ENCODE data around the gene SP6. TPM values are rescaled to one million over a fixed set of nuclear protein-coding genes. Genes with fewer than 3 reads are reported as not detected.
A peak's percentile ranks its signal among the peaks of the same experiment; 100 is the strongest.

SP6 gene
- total RNA-seq, 4 donors from 2014 or later: 6.6 to 29.3 (median 19.9) TPM

DNA sequence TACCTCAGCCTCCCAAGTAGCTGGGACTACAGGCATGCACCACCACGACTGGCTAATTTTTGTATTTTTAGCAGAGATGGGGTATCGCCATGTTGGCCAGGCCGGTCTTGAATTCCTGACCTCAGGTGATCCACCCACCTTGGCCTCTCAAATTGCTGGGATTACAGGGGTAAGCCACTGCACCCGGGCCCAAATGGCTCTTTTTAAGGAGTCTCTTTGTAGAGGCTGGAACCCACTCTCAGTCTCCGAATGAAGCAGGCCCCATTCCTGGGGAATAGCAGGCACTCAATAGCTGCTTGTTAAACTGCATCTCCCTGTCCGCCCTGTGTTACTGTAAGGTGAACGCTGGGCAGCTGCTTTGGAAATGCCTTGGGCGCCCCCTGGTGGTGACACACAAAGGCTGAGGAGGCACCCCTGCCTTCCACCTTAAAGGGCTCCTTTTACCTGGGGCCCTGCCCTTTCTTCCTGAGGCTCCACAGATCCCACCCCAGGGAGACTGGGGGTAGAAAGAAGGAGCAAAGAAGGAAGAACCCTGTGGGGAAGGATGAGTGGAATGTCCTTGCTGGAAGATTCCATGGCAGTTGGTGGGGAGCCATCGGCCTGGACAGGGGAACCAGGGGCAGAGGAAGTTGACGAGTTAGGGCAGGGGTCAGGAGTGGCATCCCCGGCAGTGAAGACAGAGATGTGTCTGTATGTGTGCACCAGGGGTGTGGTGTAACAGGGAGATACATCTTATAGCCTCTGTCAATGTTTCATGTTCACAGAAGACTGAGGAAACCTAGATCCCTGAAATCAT lies 39.0 kb upstream of the SP6 start:
- no peak for TF ChIP-seq POLR2AphosphoS5 (IDR thresholded peaks at IDR 0.05)
- TF ChIP-seq POLR2A (IDR thresholded peaks at IDR 0.05): no peak
- TF ChIP-seq, protein P1, sequence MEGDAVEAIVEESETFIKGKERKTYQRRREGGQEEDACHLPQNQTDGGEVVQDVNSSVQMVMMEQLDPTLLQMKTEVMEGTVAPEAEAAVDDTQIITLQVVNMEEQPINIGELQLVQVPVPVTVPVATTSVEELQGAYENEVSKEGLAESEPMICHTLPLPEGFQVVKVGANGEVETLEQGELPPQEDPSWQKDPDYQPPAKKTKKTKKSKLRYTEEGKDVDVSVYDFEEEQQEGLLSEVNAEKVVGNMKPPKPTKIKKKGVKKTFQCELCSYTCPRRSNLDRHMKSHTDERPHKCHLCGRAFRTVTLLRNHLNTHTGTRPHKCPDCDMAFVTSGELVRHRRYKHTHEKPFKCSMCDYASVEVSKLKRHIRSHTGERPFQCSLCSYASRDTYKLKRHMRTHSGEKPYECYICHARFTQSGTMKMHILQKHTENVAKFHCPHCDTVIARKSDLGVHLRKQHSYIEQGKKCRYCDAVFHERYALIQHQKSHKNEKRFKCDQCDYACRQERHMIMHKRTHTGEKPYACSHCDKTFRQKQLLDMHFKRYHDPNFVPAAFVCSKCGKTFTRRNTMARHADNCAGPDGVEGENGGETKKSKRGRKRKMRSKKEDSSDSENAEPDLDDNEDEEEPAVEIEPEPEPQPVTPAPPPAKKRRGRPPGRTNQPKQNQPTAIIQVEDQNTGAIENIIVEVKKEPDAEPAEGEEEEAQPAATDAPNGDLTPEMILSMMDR (IDR thresholded peaks at IDR 0.05): peak; percentile 93
- Histone ChIP-seq H3K4me3 (no peak overlapping the region), H3K27me3 (no peaks in the 10 kb centered on the region), H3K27ac (no peak overlapping the region), H3K36me3 (no peaks in the 10 kb centered on the region), H3K4me1 (peaks cover 27% of the 10 kb centered on the region), H3K9me3 (no peaks in the 10 kb centered on the region)
- DNase-seq (ENCODE audit: low spot score in 2 of 2): peak; percentile 92 to 95
- 36% methylated on average over 11 of the region's 11 CpGs for WGBS

DNA sequence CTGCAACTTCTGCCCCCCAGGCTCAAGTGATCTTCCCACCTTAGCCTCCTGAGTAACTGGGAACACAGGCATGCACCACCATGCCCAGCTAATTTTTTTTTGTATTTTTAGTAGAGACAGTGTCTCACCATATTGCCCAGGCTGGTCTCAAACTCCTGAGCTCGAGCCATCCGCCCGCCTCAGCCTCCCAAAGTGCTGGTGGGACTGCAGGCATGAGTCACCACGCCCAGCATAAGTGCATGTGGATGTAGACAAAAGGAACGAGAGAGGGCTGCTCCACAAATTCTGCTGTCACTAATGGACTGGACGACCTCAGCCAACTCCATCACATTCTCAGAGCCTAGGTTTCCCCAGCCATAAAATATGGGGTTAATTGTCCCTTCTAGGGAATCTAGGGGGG lies 37.3 kb upstream of the SP6 start:
- Histone ChIP-seq H3K4me1 (peaks cover 29% of the 10 kb centered on the region), H3K27ac (no peak overlapping the region), H3K36me3 (no peaks in the 10 kb centered on the region), H3K4me3 (no peak overlapping the region), H3K9me3 (no peaks in the 10 kb centered on the region), H3K27me3 (no peaks in the 10 kb centered on the region)
- no peak for DNase-seq (ENCODE audit: low spot score in 2 of 2)
- TF ChIP-seq EP300 (IDR thresholded peaks at IDR 0.05) (no peak), POLR2A (IDR thresholded peaks at IDR 0.05) (no peak), POLR2AphosphoS5 (IDR thresholded peaks at IDR 0.05) (no peak)
- TF ChIP-seq, protein P1 (IDR thresholded peaks at IDR 0.05): no peak
- WGBS: 71% methylated on average over 6 of the region's 6 CpGs

DNA sequence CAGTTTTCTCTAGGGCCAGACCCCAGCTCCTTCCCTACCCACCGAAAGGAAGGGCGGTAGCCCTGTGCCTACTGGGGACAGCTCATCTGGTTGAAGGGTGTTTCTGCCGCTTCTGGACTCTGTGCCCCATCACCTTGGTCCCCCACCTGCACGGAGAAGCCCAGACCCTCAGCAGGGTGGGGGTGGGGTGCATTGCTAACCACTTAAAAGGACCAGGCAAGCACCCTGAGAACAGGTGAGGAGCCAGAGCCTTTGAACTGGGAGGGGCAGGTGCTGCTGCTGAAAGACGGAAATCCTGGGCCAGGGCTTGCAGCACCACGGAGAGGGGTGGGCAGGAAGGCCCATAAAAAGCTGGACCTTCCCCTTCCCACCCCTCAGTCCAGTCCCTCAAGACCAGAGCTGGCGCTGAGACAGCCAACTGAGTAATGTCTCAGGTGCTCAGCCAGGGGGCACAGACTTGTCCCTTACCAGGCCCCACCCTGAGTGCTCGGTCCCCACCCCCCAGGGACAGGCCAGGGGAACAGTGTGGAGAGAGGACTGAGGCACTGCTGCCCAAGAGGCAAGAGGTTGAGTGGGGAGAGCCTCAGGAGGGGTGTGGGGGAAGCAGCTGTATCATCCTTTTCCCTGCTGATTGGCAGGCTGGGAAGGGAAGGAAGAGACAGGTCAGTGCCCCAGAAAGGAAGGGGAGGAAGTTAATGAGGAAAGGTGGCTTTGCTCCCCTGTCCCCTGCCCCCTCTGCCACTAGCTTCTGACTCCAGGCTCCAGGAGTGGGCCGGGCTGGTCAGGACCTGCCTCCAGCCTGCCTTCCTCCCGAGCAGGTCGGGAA lies 34.2 kb upstream of the SP6 start:
- H3K4me1 ChIP-seq: peaks cover 44% of the 10 kb centered on the region
- H3K9me3 ChIP-seq: no peaks in the 10 kb centered on the region
- H3K27ac ChIP-seq: no peak overlapping the region
- 40% methylated on average over 8 of the region's 11 CpGs for WGBS
- H3K4me3 ChIP-seq: no peak overlapping the region
- H3K36me3 ChIP-seq: no peaks in the 10 kb centered on the region
- TF ChIP-seq EP300 (IDR thresholded peaks at IDR 0.05) (no peak), POLR2A (IDR thresholded peaks at IDR 0.05) (no peak), POLR2AphosphoS5 (IDR thresholded peaks at IDR 0.05) (no peak)
- TF ChIP-seq, protein P1 (IDR thresholded peaks at IDR 0.05): no peak
- no peak for DNase-seq (ENCODE audit: low spot score in 2 of 2)
- H3K27me3 ChIP-seq: peaks cover 2% of the 10 kb centered on the region

DNA sequence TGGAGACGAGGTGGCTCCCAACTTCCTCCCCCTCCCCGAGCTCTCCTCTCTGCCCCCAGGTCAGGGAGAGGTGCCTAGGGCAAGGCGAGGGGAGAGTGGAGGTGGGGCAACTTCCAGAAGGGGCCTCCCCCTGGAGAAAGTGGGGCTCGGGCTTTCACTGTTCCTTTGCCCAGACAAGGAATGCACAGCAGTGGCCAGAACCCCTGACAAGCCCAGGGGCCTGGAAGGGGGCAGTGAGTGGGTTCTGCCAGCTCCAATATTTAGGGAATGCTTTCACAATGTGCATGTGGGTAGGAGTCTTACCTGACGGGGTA lies 33.4 kb upstream of the SP6 start:
- Histone ChIP-seq H3K36me3 (no peaks in the 10 kb centered on the region), H3K4me3 (no peak overlapping the region), H3K4me1 (peaks cover 44% of the 10 kb centered on the region), H3K27me3 (peaks cover 4% of the 10 kb centered on the region), H3K9me3 (no peaks in the 10 kb centered on the region), H3K27ac (no peak overlapping the region)
- TF ChIP-seq, protein P1 (IDR thresholded peaks at IDR 0.05): no peak
- no peak for TF ChIP-seq POLR2AphosphoS5 (IDR thresholded peaks at IDR 0.05)
- no peak for TF ChIP-seq POLR2A (IDR thresholded peaks at IDR 0.05)
- TF ChIP-seq EP300 (IDR thresholded peaks at IDR 0.05): no peak
- DNase-seq (ENCODE audit: low spot score in 2 of 2): no peak
- 24% methylated on average over 4 of the region's 5 CpGs for WGBS
